Progenitor cell of endocrine pancreas (in vitro differentiated cells): ENCODE measurements around the gene POLD2. TPM values are rescaled to one million over a fixed set of nuclear protein-coding genes. Genes with fewer than 3 reads are reported as not detected.
"Not testable (repeated sequence)": the region's sequence is repeated elsewhere in the genome, so short reads cannot be mapped to it uniquely, and the experiment has no call there.

Experiments
- DNase-seq: peaks from one replicate; pipeline ENCODE4 v3.0.0; 2021; ENCODE audit warnings: low spot score; ENCODE audit not compliant: unreplicated experiment
- H3K27ac Mint-ChIP-seq: 2 replicates; pipeline ENCODE4 v1.8.0; 2021; ENCODE audit warnings: mild to moderate bottlenecking, moderate library complexity, mixed read lengths
- H3K27me3 Mint-ChIP-seq: 2 replicates; pipeline ENCODE4 v1.8.0; 2021; ENCODE audit warnings: mixed read lengths
- H3K36me3 Mint-ChIP-seq: 2 replicates; pipeline ENCODE4 v1.8.0; 2022; ENCODE audit warnings: mixed read lengths; ENCODE audit not compliant: insufficient read depth
- H3K4me1 Mint-ChIP-seq: 2 replicates; pipeline ENCODE4 v1.8.0; 2021; ENCODE audit warnings: low read depth, mixed read lengths
- H3K4me3 Mint-ChIP-seq: 2 replicates; pipeline ENCODE4 v1.8.0; 2021; ENCODE audit warnings: low read depth, mild to moderate bottlenecking, moderate library complexity, mixed read lengths
- H3K9me3 Mint-ChIP-seq: 2 replicates; pipeline ENCODE4 v1.8.0; 2021; ENCODE audit warnings: low read depth, mixed read lengths
- total RNA-seq: library from RNA; stranded (reverse); gene quantifications from 2 replicates; pipeline ENCODE4 v1.2.1, GENCODE V29; 2021
- TF ChIP-seq, protein P1 (sequence below): fragments of 200-600 bp; sonication (generic); IDR thresholded peaks from one replicate; pipeline ENCODE4 v1.5.0; 2021; ENCODE audit warnings: antibody characterized with exemption, mild to moderate bottlenecking; ENCODE audit not compliant: unreplicated experiment

POLD2 gene
- total RNA-seq, 1 donor from 2014 or later: 104 TPM

DNA sequence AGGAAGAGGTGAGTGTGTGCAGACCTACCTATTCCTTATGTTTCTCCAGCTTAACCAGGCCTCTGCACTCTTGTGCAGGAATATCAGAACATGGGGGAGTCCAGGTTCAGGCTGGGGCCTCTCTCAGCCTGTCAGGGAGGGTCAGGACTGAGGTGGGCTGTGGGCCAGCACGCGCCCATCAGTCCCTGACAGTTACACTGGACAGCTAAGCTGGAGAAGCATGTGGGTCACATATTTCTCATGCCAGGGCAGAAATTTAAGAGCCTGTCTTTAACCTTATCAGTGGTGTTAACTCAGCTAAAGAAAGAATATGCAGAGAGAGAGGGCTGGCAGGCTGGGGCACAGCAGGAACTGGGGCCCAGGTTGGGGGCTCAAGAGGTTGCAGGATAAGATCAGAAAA is 8.7 kb upstream of the POLD2 start:
- peaks cover 8% of the 10 kb centered on the region for H3K9me3 Mint-ChIP-seq
- H3K4me1 Mint-ChIP-seq: peaks cover 16% of the 10 kb centered on the region
- DNase-seq: no peak
- no peaks in the 10 kb centered on the region for H3K27me3 Mint-ChIP-seq
- H3K36me3 Mint-ChIP-seq: peaks cover 5% of the 10 kb centered on the region
- no peak overlapping the region for H3K27ac Mint-ChIP-seq
- TF ChIP-seq, protein P1, sequence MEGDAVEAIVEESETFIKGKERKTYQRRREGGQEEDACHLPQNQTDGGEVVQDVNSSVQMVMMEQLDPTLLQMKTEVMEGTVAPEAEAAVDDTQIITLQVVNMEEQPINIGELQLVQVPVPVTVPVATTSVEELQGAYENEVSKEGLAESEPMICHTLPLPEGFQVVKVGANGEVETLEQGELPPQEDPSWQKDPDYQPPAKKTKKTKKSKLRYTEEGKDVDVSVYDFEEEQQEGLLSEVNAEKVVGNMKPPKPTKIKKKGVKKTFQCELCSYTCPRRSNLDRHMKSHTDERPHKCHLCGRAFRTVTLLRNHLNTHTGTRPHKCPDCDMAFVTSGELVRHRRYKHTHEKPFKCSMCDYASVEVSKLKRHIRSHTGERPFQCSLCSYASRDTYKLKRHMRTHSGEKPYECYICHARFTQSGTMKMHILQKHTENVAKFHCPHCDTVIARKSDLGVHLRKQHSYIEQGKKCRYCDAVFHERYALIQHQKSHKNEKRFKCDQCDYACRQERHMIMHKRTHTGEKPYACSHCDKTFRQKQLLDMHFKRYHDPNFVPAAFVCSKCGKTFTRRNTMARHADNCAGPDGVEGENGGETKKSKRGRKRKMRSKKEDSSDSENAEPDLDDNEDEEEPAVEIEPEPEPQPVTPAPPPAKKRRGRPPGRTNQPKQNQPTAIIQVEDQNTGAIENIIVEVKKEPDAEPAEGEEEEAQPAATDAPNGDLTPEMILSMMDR: no peak
- no peak overlapping the region for H3K4me3 Mint-ChIP-seq

DNA sequence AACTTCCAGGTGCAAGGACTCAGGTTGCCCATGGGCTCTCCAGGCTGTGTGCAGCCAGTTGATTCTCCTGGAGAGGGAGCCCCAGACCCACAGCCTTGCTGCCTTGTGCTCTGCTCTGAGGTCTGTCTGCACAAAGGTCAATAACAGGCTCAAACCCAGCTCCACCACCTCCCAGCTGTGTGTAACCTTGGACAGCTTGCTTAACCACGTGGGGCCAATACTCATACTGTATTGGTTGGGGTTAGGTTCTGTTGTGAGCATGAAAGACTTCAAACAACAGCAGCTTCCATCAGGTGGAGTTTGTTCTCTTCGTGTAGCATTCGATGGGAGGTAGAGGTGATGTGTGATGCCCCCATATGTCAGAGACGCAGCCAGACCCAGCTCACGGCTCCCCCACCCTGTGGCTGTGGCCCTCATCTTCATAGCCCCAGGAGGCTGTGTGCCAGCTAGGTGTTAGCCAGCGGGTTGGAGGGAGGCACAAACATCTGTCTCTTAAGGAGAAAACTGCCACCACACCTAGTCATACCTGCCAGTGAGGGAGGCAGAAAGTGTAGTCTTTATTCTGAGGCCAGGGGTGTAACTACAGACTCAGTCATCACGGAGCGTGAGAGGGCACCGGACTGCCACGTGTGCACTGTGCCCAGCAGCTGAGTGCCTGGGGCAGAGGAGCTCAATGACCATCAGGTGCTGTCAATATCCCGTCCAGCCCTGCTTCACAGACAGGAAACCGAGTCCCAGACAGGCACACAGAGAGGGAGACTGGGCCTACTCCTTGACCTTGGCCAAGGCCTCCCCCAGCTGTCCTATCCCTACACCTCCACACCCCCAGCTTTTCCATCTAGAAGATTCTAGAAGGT is 8.1 kb upstream of the POLD2 start:
- no peak overlapping the region for H3K4me3 Mint-ChIP-seq
- peaks cover 7% of the 10 kb centered on the region for H3K36me3 Mint-ChIP-seq
- peak; percentile 40 for DNase-seq
- H3K9me3 Mint-ChIP-seq: peaks cover 13% of the 10 kb centered on the region
- H3K27me3 Mint-ChIP-seq: no peaks in the 10 kb centered on the region
- TF ChIP-seq, protein P1: peak; percentile 66
- H3K4me1 Mint-ChIP-seq: peaks cover 16% of the 10 kb centered on the region
- H3K27ac Mint-ChIP-seq: peak overlapping the region; percentile 44

DNA sequence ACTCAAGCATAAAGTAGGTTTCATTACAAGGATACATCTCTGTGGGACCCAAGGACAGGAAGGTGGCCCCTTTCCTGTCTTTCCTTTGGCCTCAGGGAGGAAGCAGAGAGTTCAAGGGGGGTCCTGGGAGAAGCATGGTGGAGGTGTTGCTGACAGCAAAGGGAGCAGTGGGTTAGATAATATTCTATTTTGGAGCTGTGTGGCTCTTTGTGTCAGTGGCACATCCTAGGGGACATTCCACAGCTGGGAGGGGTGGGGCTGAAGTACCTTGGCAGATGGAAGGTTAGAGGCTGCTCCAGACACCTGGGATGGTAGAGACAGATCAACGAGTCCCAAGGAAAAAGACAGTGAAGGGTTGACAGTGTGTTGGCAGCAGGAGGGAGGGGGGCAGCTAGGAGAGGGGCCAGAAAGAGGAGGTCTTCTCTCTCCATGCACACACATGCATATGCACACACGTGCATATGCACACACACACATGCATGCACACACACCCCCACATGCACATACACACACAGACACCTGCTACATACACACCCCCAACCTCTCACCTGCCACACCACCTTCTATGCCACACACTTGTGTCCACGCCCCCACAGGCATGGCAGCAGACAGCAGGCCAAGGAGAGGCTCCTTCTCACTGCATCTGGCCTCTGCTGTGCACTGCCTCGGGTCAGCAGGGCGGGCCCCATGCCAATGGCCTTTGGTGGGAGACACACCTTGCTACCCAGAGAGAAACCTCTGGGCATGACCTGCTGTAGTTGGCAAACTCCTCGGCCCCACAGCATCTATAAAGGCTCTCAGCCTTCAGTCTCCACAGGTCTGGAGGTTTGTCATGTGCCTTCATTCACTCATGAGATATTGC is 5.6 kb upstream of the POLD2 start:
- Mint-ChIP-seq H3K4me1 (peaks cover 18% of the 10 kb centered on the region), H3K27ac (no peak overlapping the region), H3K36me3 (peaks cover 7% of the 10 kb centered on the region), H3K27me3 (no peaks in the 10 kb centered on the region), H3K4me3 (no peak overlapping the region), H3K9me3 (peaks cover 13% of the 10 kb centered on the region)
- TF ChIP-seq, protein P1: no peak
- DNase-seq: no peak

DNA sequence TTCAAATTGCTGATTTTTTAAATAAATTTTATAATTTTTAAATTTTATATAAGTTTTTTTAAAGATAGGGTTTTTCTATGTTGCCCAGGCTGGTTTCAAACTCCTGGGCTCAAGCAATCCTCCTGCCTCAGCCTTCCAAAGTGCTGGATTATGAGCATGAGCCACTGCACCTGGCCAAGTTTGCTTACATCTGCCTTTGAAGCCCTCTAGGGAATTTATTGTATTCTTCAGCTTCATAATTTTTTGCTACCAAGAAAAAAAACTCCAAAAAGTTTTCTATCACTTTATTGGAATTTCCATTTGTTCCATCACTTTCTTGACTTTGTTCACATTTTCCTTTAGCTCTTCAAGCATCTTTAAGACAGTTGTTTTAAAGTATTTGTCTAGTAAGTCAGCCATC is 3.8 kb upstream of the POLD2 start:
- Mint-ChIP-seq H3K4me1 (peaks cover 19% of the 10 kb centered on the region), H3K9me3 (peaks cover 13% of the 10 kb centered on the region), H3K27me3 (no peaks in the 10 kb centered on the region), H3K27ac (no peak overlapping the region), H3K36me3 (peaks cover 7% of the 10 kb centered on the region), H3K4me3 (no peak overlapping the region)
- DNase-seq: no peak
- TF ChIP-seq, protein P1: no peak

DNA sequence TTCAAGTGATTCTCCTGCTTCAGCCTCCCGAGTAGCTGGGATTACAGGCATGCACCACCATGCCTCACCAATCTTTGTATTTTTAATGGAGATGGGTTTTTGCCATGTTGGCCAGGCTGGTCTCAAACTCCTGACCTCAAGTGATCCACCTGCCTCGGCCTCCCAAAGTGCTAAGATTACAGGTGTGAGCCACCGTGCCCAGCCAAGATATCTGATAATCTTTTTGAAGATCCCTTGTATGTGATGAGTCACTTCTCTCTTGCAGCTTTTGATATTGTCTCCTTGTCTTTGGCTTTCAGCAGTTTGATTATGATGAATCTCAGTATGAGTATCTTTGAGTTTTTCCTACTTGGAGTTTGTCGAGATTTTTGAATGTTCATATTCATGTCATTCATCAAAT is 3.2 kb upstream of the POLD2 start:
- Mint-ChIP-seq H3K4me1 (peaks cover 17% of the 10 kb centered on the region), H3K9me3 (peaks cover 13% of the 10 kb centered on the region)
- not testable (repeated sequence) for H3K36me3 Mint-ChIP-seq, H3K27ac Mint-ChIP-seq, DNase-seq, H3K4me3 Mint-ChIP-seq, H3K27me3 Mint-ChIP-seq
